Breast epithelium (tissue), 3 donors: ENCODE results near the gene ITPKC.

ENCODE experiments used
- POLR2A ChIP-seq: fragments of 450-650 bp; IDR thresholded peaks from one replicate; pipeline ENCODE4 v1.6.1; 2016; ENCODE audit warnings: antibody characterized with exemption, mild to moderate bottlenecking, moderate library complexity
- TF ChIP-seq, protein P1 (sequence below), 3 donors: fragments of 450-650 bp; IDR thresholded peaks; one replicate each; pipeline ENCODE4 v1.5.1; 2016 to 2017; ENCODE audit warnings: antibody characterized with exemption in 3 of 3, mild to moderate bottlenecking in 3 of 3, moderate library complexity in 3 of 3

DNA sequence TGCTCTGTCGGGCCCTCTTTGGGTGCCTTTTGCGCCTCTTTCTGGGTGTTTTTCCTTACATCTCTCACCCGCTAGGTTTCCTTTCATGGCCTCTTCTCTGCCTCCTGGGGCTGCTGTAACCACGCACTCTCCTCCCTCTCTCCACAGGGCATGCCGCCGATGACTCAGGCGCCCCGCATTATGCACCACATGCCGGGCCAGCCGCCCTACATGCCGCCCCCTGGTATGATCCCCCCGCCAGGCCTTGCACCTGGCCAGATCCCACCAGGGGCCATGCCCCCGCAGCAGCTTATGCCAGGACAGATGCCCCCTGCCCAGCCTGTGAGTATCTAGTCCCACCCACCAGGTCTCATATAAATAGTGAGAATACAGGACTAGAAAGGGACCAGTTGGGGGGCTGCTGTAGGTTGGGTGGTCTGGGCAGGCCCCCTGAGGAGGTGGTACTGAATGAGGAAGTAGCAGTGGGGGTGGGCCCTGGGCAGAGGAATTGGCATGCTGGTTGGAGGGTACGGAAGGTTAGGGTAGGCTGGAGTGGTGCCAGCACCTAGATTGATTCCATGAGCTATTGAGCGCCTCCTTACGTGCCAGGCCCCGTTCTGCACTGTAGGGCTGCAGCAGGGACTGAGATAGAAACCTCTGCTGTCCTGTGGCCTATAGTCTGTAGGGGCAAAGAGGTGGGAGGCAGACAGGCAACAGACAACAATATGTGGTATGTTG lies 46.0 kb downstream of the ITPKC start:
- TF ChIP-seq, protein P1, sequence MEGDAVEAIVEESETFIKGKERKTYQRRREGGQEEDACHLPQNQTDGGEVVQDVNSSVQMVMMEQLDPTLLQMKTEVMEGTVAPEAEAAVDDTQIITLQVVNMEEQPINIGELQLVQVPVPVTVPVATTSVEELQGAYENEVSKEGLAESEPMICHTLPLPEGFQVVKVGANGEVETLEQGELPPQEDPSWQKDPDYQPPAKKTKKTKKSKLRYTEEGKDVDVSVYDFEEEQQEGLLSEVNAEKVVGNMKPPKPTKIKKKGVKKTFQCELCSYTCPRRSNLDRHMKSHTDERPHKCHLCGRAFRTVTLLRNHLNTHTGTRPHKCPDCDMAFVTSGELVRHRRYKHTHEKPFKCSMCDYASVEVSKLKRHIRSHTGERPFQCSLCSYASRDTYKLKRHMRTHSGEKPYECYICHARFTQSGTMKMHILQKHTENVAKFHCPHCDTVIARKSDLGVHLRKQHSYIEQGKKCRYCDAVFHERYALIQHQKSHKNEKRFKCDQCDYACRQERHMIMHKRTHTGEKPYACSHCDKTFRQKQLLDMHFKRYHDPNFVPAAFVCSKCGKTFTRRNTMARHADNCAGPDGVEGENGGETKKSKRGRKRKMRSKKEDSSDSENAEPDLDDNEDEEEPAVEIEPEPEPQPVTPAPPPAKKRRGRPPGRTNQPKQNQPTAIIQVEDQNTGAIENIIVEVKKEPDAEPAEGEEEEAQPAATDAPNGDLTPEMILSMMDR (IDR thresholded peaks at IDR 0.05) = no peak
- no peak for TF ChIP-seq POLR2A
